HL-60/S4 treated with retinoic acid at 250 ng/mL for 4 days and 3 days (cell line): ENCODE results near the gene KISS1.

Source experiments
- in situ Hi-C: fragments of 300-500 bp; cut with MboI; formaldehyde crosslinking; loops from 2 replicates; pipeline ENCODE4 v1.7.0; 2022; ENCODE audit warnings: low sequenced_read_pairs

The KISS1 gene

GRCh38 chr1:204143276-204144041, 52.8 kb downstream of the KISS1 start:
- in situ Hi-C loops = no loop called here

GRCh38 chr1:204142032-204142974, 54.0 kb downstream of the KISS1 start:
- in situ Hi-C loops = no loop called here

GRCh38 chr1:204141131-204141530, 55.2 kb downstream of the KISS1 start:
- in situ Hi-C loops = no loop called here
